H9 (cell line): Measurements from ENCODE around the gene SFMBT2. TPM values are rescaled to one million over a fixed set of nuclear protein-coding genes. Genes with fewer than 3 reads are reported as not detected.

ENCODE experiments used
- DNase-seq: peaks from one replicate; pipeline ENCODE4 v3.0.0-alpha.2; 2017
- H2AFZ ChIP-seq: one replicate; pipeline ENCODE4 v1.6.1; 2013; ENCODE audit warnings: mild to moderate bottlenecking, low read length, control low read depth, moderate library complexity
- H2AK5ac ChIP-seq: 2 replicates; pipeline ENCODE4 v1.6.1; 2013; ENCODE audit warnings: low read length, control low read depth, mixed read lengths; ENCODE audit not compliant: insufficient read length
- H2BK120ac ChIP-seq: one replicate; pipeline ENCODE4 v1.6.1; 2013; ENCODE audit warnings: low read depth, mild to moderate bottlenecking, low read length, control low read depth, inconsistent platforms; ENCODE audit not compliant: poor library complexity, severe bottlenecking
- H2BK12ac ChIP-seq: 2 replicates; pipeline ENCODE4 v1.6.1; 2013; ENCODE audit warnings: low read length, control low read depth, mixed read lengths, low read depth; ENCODE audit not compliant: insufficient read length
- H2BK15ac ChIP-seq: 2 replicates; pipeline ENCODE4 v1.6.1; 2013; ENCODE audit warnings: low read depth, low read length, control low read depth
- H2BK20ac ChIP-seq: one replicate; pipeline ENCODE4 v1.6.1; 2013; ENCODE audit warnings: low read depth, mild to moderate bottlenecking, low read length, control low read depth, inconsistent platforms; ENCODE audit not compliant: poor library complexity, severe bottlenecking
- H2BK5ac ChIP-seq: 2 replicates; pipeline ENCODE4 v1.6.1; 2013; ENCODE audit warnings: low read length, control low read depth, mixed read lengths; ENCODE audit not compliant: insufficient read length
- H3K14ac ChIP-seq: 2 replicates; pipeline ENCODE4 v1.6.1; 2013; ENCODE audit warnings: low read length, control low read depth; ENCODE audit not compliant: insufficient read depth
- H3K18ac ChIP-seq: 2 replicates; pipeline ENCODE4 v1.6.1; 2013; ENCODE audit warnings: low read depth, mild to moderate bottlenecking, mixed read lengths, low read length, control low read depth; ENCODE audit not compliant: insufficient read length
- H3K23ac ChIP-seq: 2 replicates; pipeline ENCODE4 v1.6.1; 2013; ENCODE audit warnings: low read length, control low read depth, mixed read lengths, low read depth; ENCODE audit not compliant: insufficient read length
- H3K23me2 ChIP-seq: 2 replicates; pipeline ENCODE4 v1.6.1; 2013; ENCODE audit warnings: low read depth, mild to moderate bottlenecking, mixed read lengths, low read length, control low read depth; ENCODE audit not compliant: insufficient read length, poor library complexity, severe bottlenecking
- H3K27ac ChIP-seq: 2 replicates; pipeline ENCODE4 v1.5.1; 2013; ENCODE audit warnings: low read length, control low read depth, mixed read lengths, low read depth; ENCODE audit not compliant: insufficient read length
- H3K27me3 ChIP-seq: 2 replicates; pipeline ENCODE4 v1.6.1; 2013; ENCODE audit warnings: low read length, control low read depth, inconsistent platforms; ENCODE audit not compliant: insufficient read depth
- H3K4ac ChIP-seq: 2 replicates; pipeline ENCODE4 v1.6.1; 2013; ENCODE audit warnings: low read depth, mild to moderate bottlenecking, control low read depth, inconsistent platforms, low read length, moderate library complexity
- H3K4me1 ChIP-seq: 2 replicates; pipeline ENCODE4 v1.6.1; 2013; ENCODE audit warnings: low read length, control low read depth, inconsistent platforms; ENCODE audit not compliant: insufficient read depth
- H3K4me2 ChIP-seq: 2 replicates; pipeline ENCODE4 v1.6.1; 2013; ENCODE audit warnings: low read length, control low read depth, mixed read lengths; ENCODE audit not compliant: insufficient read length, insufficient read depth
- H3K56ac ChIP-seq: 2 replicates; pipeline ENCODE4 v1.6.1; 2013; ENCODE audit warnings: low read depth, mild to moderate bottlenecking, mixed read lengths, low read length, control low read depth; ENCODE audit not compliant: insufficient read length
- H3K79me1 ChIP-seq: 2 replicates; pipeline ENCODE4 v1.6.1; 2013; ENCODE audit warnings: low read depth, mild to moderate bottlenecking, moderate library complexity, low read length, control low read depth, inconsistent platforms; ENCODE audit not compliant: insufficient read depth, poor library complexity, severe bottlenecking
- H3K79me2 ChIP-seq: 2 replicates; pipeline ENCODE4 v1.6.1; 2013; ENCODE audit warnings: low read length, control low read depth, inconsistent platforms; ENCODE audit not compliant: insufficient read depth
- H3K9ac ChIP-seq: 2 replicates; pipeline ENCODE4 v1.6.1; 2013; ENCODE audit warnings: low read length, control low read depth, mixed read lengths; ENCODE audit not compliant: insufficient read length; ENCODE audit errors: extremely low read depth
- H3K9me3 ChIP-seq: one replicate; pipeline ENCODE4 v1.6.1; 2013; ENCODE audit warnings: low read depth, low read length, inconsistent platforms; ENCODE audit not compliant: control insufficient read depth
- H3T11ph ChIP-seq: one replicate; pipeline ENCODE4 v1.6.1; 2013; ENCODE audit warnings: mild to moderate bottlenecking, low read length, control low read depth, inconsistent platforms
- H4K20me1 ChIP-seq: one replicate; pipeline ENCODE4 v1.6.1; 2013; ENCODE audit not compliant: control insufficient read depth, insufficient read length, insufficient read depth
- H4K5ac ChIP-seq: 2 replicates; pipeline ENCODE4 v1.6.1; 2013; ENCODE audit warnings: low read depth, mild to moderate bottlenecking, mixed read lengths, low read length, control low read depth; ENCODE audit not compliant: insufficient read length
- H4K8ac ChIP-seq: replicated peaks from 2 replicates; pipeline ENCODE4 v1.6.1; 2013; ENCODE audit warnings: low read length, control low read depth, mixed read lengths, low read depth; ENCODE audit not compliant: insufficient read length
- H4K91ac ChIP-seq: 2 replicates; pipeline ENCODE4 v1.6.1; 2013; ENCODE audit warnings: low read depth, mild to moderate bottlenecking, moderate library complexity, mixed read lengths, low read length, control low read depth; ENCODE audit not compliant: insufficient read length
- H3K27ac Mint-ChIP-seq, 3 experiments: 2 replicates in 2 of 3; 3 replicates in 1 of 3; pipeline ENCODE4 v1.8.0; 2020 to 2021; ENCODE audit warnings: mixed read lengths in 3 of 3, mild to moderate bottlenecking in 1 of 3, moderate library complexity in 1 of 3
- H3K27me3 Mint-ChIP-seq: 2 replicates; pipeline ENCODE4 v1.8.0; 2021; ENCODE audit warnings: low read depth, mild to moderate bottlenecking, moderate library complexity, mixed read lengths
- H3K36me3 Mint-ChIP-seq, 3 experiments: 2 replicates in 2 of 3; 3 replicates in 1 of 3; pipeline ENCODE4 v1.8.0; 2020 to 2021; ENCODE audit warnings: low read depth in 3 of 3, mixed read lengths in 3 of 3; ENCODE audit not compliant: insufficient read depth in 1 of 3
- H3K4me1 Mint-ChIP-seq, 2 experiments: 2 replicates each; pipeline ENCODE4 v1.8.0; 2020; ENCODE audit warnings: mixed read lengths in 2 of 2
- H3K4me3 Mint-ChIP-seq, 2 experiments: 2 replicates in 1 of 2; 3 replicates in 1 of 2; pipeline ENCODE4 v1.8.0; 2020 to 2021; ENCODE audit warnings: mild to moderate bottlenecking in 2 of 2, mixed read lengths in 2 of 2, moderate library complexity in 1 of 2
- H3K9me3 Mint-ChIP-seq, 2 experiments: 2 replicates in 1 of 2; 3 replicates in 1 of 2; pipeline ENCODE4 v1.8.0; 2020; ENCODE audit warnings: mild to moderate bottlenecking in 2 of 2, mixed read lengths in 2 of 2, moderate library complexity in 1 of 2
- CTCF ChIP-seq: fragments of 200-600 bp; sonication (generic); conservative IDR thresholded peaks from 3 replicates; pipeline ENCODE4 v1.8.0; 2021; ENCODE audit warnings: antibody characterized with exemption, mild to moderate bottlenecking
- WGBS: extraction: QIAGEN DNeasy Blood & Tissue Kit; methylation state at CpG from one replicate; pipeline ENCODE4 v1.1.7; 2013; ENCODE audit warnings: missing lambda C conversion rate, low lambda C conversion rate, mixed read lengths; ENCODE audit not compliant: insufficient read length; ENCODE audit errors: extremely low coverage; 5-methylcytosine and 5-hydroxymethylcytosine counted together
- total RNA-seq: library from RNA; stranded (reverse); gene quantifications from 2 replicates; pipeline ENCODE4 v1.2.1, GENCODE V29; 2021

The SFMBT2 gene
- total RNA-seq, 1 experiment from 2014 or later = 5.3 TPM

GRCh38 chr10:7287377-7287776 lies 123.5 kb downstream of the SFMBT2 start:
- no CpG with 5 or more reads among the region's 3 CpGs for WGBS

More at GRCh38 chr10:7287377-7287776, 123.5 kb downstream of the SFMBT2 start:
- Mint-ChIP-seq H3K4me1 (peaks cover 8 to 10% of the 10 kb centered on the region in 2 experiments; a peak in 3 of 4 replicates), H3K27me3 (no peaks in the 10 kb centered on the region), H3K36me3 (no peaks in the 10 kb centered on the region), H3K27ac (no peak overlapping the region; a peak in 1 of 7 replicates), H3K9me3 (no peaks in the 10 kb centered on the region), H3K4me3 (no peak overlapping the region)
- H4K91ac ChIP-seq = no peak overlapping the region
- H3K9me3 ChIP-seq = no peaks in the 10 kb centered on the region
- TF ChIP-seq CTCF = no peak
- no peak for DNase-seq
- H4K8ac ChIP-seq = no peak overlapping the region
- no peaks in the 10 kb centered on the region for H3K79me1 ChIP-seq
- H3K18ac ChIP-seq = no peak overlapping the region
- H4K20me1 ChIP-seq = no peaks in the 10 kb centered on the region
- H2BK15ac ChIP-seq = no peak overlapping the region
- H3K14ac ChIP-seq = no peak overlapping the region
- H3K23me2 ChIP-seq = no peaks in the 10 kb centered on the region
- no peak overlapping the region for H2BK20ac ChIP-seq
- no peak overlapping the region for H3K56ac ChIP-seq
- no peak overlapping the region for H2BK12ac ChIP-seq
- H3K27ac ChIP-seq = no peak overlapping the region
- H3K4me1 ChIP-seq = no peaks in the 10 kb centered on the region
- no peak overlapping the region for H3K9ac ChIP-seq
- no peak overlapping the region for H2AK5ac ChIP-seq
- no peak overlapping the region for H3K23ac ChIP-seq
- no peak overlapping the region for H3K4me2 ChIP-seq
- no peak overlapping the region for H3T11ph ChIP-seq
- H3K4ac ChIP-seq = no peak overlapping the region
- H2AFZ ChIP-seq = no peak overlapping the region
- no peak overlapping the region for H2BK5ac ChIP-seq
- H2BK120ac ChIP-seq = no peak overlapping the region
- H3K79me2 ChIP-seq = no peaks in the 10 kb centered on the region
- no peak overlapping the region for H4K5ac ChIP-seq
- no peaks in the 10 kb centered on the region for H3K27me3 ChIP-seq
